Hepatocyte (in vitro differentiated cells): ENCODE measurements around the gene TBC1D4. TPM values are rescaled to one million over a fixed set of nuclear protein-coding genes. Genes with fewer than 3 reads are reported as not detected.
A peak's percentile ranks its signal among the peaks of the same experiment; 100 is the strongest.

Source experiments
- DNase-seq: peaks from one replicate; pipeline ENCODE4 v3.0.0-alpha.2; 2016; ENCODE audit warnings: low spot score
- H2AFZ ChIP-seq: fragments of 200-600 bp; sonication (generic); 2 replicates; pipeline ENCODE4 v1.6.0; 2016; ENCODE audit warnings: antibody characterized with exemption, mild to moderate bottlenecking
- H3K27ac ChIP-seq: fragments of 200-600 bp; sonication (generic); 2 replicates; pipeline ENCODE4 v1.5.1; 2016; ENCODE audit warnings: mild to moderate bottlenecking
- H3K27me3 ChIP-seq: fragments of 200-600 bp; sonication (generic); 2 replicates; pipeline ENCODE4 v1.6.1; 2016
- H3K36me3 ChIP-seq: fragments of 200-600 bp; sonication (generic); replicated peaks from 2 replicates; pipeline ENCODE4 v1.5.1; 2016; ENCODE audit warnings: low read depth; ENCODE audit not compliant: insufficient read depth
- H3K4me1 ChIP-seq: fragments of 200-600 bp; sonication (generic); 2 replicates; pipeline ENCODE4 v1.5.1; 2016; ENCODE audit warnings: mild to moderate bottlenecking, moderate library complexity; ENCODE audit not compliant: insufficient read depth
- H3K4me2 ChIP-seq: fragments of 200-600 bp; sonication (generic); 2 replicates; pipeline ENCODE4 v1.6.0; 2016
- H3K4me3 ChIP-seq: fragments of 200-600 bp; sonication (generic); 2 replicates; pipeline ENCODE4 v1.5.1; 2016; ENCODE audit warnings: mild to moderate bottlenecking
- H3K79me2 ChIP-seq: fragments of 200-600 bp; sonication (generic); 2 replicates; pipeline ENCODE4 v1.6.0; 2017; ENCODE audit warnings: mild to moderate bottlenecking
- H3K9me2 ChIP-seq: fragments of 200-600 bp; sonication (generic); replicated peaks from 2 replicates; pipeline ENCODE4 v1.6.0; 2017; ENCODE audit warnings: mild to moderate bottlenecking; ENCODE audit not compliant: insufficient read depth
- H3K9me3 ChIP-seq: fragments of 200-600 bp; sonication (generic); 2 replicates; pipeline ENCODE4 v1.5.1; 2016; ENCODE audit warnings: low read depth, mild to moderate bottlenecking
- H4K20me1 ChIP-seq: fragments of 200-600 bp; sonication (generic); 2 replicates; pipeline ENCODE4 v1.6.0; 2016; ENCODE audit warnings: mild to moderate bottlenecking; ENCODE audit not compliant: insufficient read depth, poor library complexity, severe bottlenecking
- EZH2 ChIP-seq: fragments of 200-600 bp; sonication (generic); IDR thresholded peaks from 2 replicates; pipeline ENCODE4 v1.6.1; 2016; ENCODE audit warnings: antibody characterized with exemption, mild to moderate bottlenecking, borderline replicate concordance
- EZH2phosphoT487 ChIP-seq: fragments of 200-600 bp; sonication (generic); IDR thresholded peaks from one replicate; pipeline ENCODE4 v1.6.1; 2018; ENCODE audit warnings: antibody characterized with exemption, mild to moderate bottlenecking, low read depth, moderate library complexity; ENCODE audit not compliant: unreplicated experiment, severe bottlenecking
- WGBS: methylation state at CpG from one replicate; pipeline ENCODE4 v1.1.6; 2016; ENCODE audit warnings: low lambda C conversion rate; ENCODE audit errors: missing lambda C conversion rate; 5-methylcytosine and 5-hydroxymethylcytosine counted together
- polyA plus RNA-seq: library from polyadenylated mRNA; unstranded; fragments of >200 nt; fragmentation: Nextera tagmentation; extraction: Ambion mirVana; gene quantifications from 2 replicates; pipeline ENCODE4 v1.2.1, GENCODE V29; 2016
- total RNA-seq: library from RNA; depleted of rRNA; stranded (reverse); fragments of >200 nt; gene quantifications from 2 replicates; pipeline ENCODE4 v1.2.3, GENCODE V29; 2014
- TF ChIP-seq, protein P1 (sequence below): fragments of 200-600 bp; sonication (generic); IDR thresholded peaks from 2 replicates; pipeline ENCODE4 v1.5.1; 2016; ENCODE audit warnings: antibody characterized with exemption, mild to moderate bottlenecking; ENCODE audit not compliant: poor library complexity

Gene TBC1D4
- total and polyA plus RNA-seq, 2 experiments from 2014 or later, result 7.6 to 17.1 TPM

DNA sequence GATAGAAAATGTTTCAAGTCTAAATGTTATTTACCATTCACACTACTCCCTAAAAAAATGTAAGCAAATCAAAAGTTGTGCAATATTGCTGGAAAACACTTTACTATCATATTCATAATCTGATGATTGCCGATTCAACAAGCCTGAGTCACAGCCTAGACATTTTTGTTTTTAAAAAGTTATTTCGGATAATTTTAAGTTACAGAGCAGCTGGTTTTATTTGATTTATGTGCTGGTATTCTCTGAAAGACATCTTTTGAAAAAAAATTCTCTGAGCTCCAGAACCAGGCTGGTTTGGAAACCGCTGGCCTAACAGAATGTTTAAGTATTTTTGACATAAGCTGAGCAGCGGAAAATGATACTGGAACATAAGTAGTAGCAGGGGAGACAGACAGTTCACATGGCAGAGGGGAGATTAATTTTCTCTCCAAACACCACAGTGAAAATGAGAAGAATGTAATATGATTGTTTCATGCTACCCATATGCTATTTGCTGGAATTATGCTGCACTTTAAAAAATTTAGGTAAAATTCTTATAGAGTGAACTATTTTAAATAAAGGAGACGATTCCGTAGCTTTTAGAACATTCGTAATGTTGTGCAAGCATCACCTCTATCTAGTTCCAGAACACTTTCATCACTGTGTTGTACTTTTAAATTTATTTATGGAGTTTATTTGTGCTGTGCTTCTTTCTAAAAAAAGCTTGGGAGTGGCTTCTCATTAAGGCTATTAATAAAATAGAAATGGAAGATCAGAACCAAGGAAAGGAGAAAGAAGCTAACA, 36.1 kb downstream of the TBC1D4 start:
- H3K9me2 ChIP-seq, result no peaks in the 10 kb centered on the region
- no peaks in the 10 kb centered on the region for H3K9me3 ChIP-seq
- peaks cover 11% of the 10 kb centered on the region for H3K79me2 ChIP-seq
- H3K4me3 ChIP-seq, result no peak overlapping the region
- TF ChIP-seq, protein P1, sequence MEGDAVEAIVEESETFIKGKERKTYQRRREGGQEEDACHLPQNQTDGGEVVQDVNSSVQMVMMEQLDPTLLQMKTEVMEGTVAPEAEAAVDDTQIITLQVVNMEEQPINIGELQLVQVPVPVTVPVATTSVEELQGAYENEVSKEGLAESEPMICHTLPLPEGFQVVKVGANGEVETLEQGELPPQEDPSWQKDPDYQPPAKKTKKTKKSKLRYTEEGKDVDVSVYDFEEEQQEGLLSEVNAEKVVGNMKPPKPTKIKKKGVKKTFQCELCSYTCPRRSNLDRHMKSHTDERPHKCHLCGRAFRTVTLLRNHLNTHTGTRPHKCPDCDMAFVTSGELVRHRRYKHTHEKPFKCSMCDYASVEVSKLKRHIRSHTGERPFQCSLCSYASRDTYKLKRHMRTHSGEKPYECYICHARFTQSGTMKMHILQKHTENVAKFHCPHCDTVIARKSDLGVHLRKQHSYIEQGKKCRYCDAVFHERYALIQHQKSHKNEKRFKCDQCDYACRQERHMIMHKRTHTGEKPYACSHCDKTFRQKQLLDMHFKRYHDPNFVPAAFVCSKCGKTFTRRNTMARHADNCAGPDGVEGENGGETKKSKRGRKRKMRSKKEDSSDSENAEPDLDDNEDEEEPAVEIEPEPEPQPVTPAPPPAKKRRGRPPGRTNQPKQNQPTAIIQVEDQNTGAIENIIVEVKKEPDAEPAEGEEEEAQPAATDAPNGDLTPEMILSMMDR, result no peak
- TF ChIP-seq EZH2phosphoT487 (no peak), EZH2 (no peak)
- no peak for DNase-seq
- H3K27ac ChIP-seq, result peak overlapping the region; percentile 8
- H3K4me2 ChIP-seq, result peak overlapping the region; percentile 49
- no peaks in the 10 kb centered on the region for H3K36me3 ChIP-seq
- H2AFZ ChIP-seq, result no peak overlapping the region
- no peaks in the 10 kb centered on the region for H4K20me1 ChIP-seq
- no peaks in the 10 kb centered on the region for H3K27me3 ChIP-seq
- H3K4me1 ChIP-seq, result no peaks in the 10 kb centered on the region
- WGBS, result 74% methylated on average over 7 of the region's 7 CpGs

DNA sequence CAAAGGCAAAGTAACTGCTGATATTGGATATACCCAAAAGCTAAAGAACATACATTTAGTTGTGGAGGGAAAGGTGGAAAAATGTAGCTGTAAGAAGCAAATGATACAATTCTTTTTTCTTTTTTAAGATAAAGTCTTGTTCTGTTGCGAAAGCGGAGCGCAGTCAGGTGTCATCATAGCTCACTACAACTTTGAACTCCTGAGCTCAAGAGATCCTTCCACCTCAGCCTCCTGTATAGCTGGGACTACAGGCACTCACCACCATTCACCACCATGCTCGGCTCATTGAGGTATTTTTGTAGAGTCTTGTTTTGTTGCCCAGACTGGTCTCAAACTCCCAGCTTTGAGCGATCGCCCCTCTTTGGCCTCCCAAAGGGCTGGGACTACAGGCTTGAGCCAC, 38.0 kb downstream of the TBC1D4 start:
- no peak overlapping the region for H3K27ac ChIP-seq
- no peaks in the 10 kb centered on the region for H3K27me3 ChIP-seq
- H3K9me3 ChIP-seq, result no peaks in the 10 kb centered on the region
- no peaks in the 10 kb centered on the region for H3K36me3 ChIP-seq
- H3K9me2 ChIP-seq, result no peaks in the 10 kb centered on the region
- TF ChIP-seq EZH2phosphoT487 (no peak), EZH2 (no peak)
- TF ChIP-seq, protein P1, result no peak
- DNase-seq, result no peak
- H3K4me1 ChIP-seq, result no peaks in the 10 kb centered on the region
- H3K79me2 ChIP-seq, result peaks cover 11% of the 10 kb centered on the region
- H4K20me1 ChIP-seq, result no peaks in the 10 kb centered on the region
- no peak overlapping the region for H3K4me3 ChIP-seq
- H3K4me2 ChIP-seq, result no peak overlapping the region
- no peak overlapping the region for H2AFZ ChIP-seq
- WGBS, result 96% methylated on average over 6 of the region's 6 CpGs

DNA sequence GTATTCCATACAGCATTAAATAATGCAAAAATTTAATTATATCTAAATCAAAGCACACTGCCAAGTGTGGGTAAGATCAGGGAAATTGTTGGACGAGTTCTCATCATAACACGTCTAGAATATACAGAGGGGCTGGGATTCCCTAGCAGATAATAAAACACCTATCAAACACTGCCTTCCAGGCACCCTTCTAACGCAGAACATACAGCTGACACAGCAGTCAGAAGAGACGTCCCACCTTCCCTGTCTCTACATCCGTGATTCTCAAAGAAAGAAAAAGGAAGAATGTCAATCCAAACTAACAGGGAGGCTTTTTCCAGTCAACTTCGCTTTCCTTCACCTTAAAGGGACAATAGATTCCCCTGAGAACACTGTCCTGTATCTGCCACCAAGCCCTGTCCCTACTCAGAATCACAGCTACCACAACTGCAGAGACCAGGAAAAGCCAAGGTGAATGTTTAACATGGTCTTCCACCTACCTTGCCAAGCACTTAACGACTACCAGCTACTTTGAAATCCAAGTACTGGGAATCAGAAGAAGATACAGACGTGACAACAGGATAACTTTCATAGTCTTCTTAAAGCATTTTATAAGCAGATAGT, 38.5 kb downstream of the TBC1D4 start:
- WGBS, result 66% methylated on average over 8 of the region's 8 CpGs
- DNase-seq, result no peak
- Histone ChIP-seq H2AFZ (no peak overlapping the region), H3K4me3 (no peak overlapping the region), H3K9me3 (no peaks in the 10 kb centered on the region), H3K36me3 (no peaks in the 10 kb centered on the region), H3K27ac (no peak overlapping the region), H3K79me2 (peaks cover 11% of the 10 kb centered on the region), H3K4me1 (no peaks in the 10 kb centered on the region), H3K27me3 (no peaks in the 10 kb centered on the region), H4K20me1 (no peaks in the 10 kb centered on the region), H3K9me2 (no peaks in the 10 kb centered on the region), H3K4me2 (peak overlapping the region; percentile 43)
- TF ChIP-seq EZH2phosphoT487 (no peak), EZH2 (no peak)
- TF ChIP-seq, protein P1, result no peak
